NK-92 (cell line): ENCODE results near the gene RFC2.
"Not testable (repeated sequence)": the region's sequence is repeated elsewhere in the genome, so short reads cannot be mapped to it uniquely, and the experiment has no call there.

Source experiments
- DNase-seq: peaks from one replicate; lab custom pipeline; 2025; ENCODE audit not compliant: unreplicated experiment; lab: John Stamatoyannopoulos, UW

The RFC2 gene

DNA sequence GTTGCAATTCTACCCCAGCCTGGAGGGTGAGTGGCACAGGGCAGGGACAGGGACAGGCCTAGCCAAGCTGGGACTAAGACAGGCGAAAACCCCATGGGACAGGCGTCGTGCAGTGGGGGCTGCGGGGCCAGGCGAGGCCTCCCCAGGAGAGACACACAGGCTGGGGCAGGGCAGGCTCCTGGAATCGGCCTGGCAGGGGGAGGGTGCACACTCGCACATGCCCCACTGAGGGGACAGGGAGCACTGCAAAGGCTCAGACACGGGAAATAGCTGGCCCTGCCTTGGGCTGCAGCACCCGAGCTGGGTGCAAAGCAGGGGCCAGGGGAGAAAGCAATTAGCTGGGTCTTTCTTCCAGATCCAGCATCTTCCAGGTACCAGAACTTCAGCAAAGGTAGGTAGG is 34.0 kb downstream of the RFC2 start:
- DNase-seq: no peak

- no peak for DNase-seq
Observed at GRCh38 chr7:74219416-74219815, 34.8 kb downstream of the RFC2 start.

- DNase-seq: no peak
Observed at GRCh38 chr7:74218343-74218698, 35.9 kb downstream of the RFC2 start.

DNA sequence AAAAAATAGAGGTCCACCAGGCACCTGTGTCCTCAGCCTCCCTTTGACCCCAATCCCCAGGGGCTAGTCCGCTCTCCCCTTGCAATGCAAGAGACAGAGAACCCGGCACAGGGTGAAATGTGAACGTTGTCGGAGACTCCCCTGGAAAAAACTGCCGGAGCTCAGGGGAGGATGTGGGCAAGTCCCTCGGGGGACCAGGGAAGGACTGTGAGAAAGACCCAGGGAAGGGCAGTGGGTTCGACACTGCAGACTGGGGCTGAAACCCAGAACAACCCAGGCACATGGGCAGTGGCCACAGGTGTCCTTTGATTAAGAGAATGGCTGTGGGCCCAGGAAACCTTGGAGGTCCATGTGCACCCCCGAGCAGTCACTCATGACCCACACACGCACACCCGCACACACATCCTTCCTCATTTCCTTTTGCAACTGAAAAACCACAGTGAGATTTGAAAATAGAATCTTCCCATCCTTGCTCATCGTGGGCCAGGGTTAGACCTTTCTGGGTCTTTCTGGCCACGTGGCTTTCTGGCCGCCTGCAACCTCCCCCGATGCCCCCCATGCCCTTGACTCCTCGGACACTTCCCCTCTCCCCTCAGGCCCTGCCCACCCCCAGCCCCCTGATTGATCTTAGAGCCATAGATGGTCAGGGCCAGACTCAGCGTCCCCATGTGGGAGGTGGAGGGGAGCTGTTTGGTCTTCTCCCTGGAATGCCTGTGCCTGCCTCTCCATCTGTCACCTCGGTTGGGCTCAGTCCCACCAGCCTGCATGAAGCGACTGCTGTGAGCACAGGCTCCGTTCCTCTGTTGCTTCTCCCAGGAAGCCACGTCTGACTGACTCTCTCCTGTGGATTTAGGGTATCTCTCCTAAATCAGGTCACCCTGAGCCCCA is 36.5 kb downstream of the RFC2 start:
- DNase-seq: no peak

DNA sequence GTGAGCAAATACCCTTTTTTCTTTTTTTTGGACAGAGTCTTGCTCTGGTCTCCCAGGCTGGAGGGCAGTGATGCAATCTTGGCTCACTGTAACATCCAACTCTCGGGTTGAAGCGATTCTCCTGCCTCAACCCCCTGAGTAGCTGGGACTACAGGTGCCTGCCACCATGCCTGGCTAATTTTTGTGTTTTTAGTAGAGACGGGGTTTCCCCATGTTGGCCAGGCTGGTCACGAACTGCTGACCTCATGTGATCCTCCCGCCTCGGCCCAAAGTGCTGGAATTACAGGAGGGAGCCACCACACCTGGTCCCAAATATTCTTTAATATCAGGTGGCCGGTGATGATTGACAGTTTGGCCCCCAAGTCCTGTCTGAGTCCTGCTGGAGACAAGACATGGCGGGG is 37.8 kb downstream of the RFC2 start:
- DNase-seq: no peak

DNA sequence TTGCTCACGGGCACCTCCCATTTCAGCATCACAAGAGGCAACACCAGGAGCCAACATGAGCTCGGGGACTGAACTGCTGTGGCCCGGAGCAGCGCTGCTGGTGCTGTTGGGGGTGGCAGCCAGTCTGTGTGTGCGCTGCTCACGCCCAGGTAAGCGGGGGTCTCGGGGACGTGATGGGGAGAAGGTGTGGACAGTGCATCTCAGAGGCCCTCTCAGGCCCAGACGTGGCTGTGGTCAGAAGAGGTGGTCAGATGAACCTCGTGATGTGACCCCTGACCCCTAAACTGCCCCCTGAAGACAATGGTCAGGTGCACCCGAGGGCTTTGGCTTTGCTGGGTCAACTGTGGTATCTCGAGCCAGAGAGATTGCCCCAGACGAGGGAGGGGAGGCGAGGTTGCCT is 38.3 kb downstream of the RFC2 start:
- no peak for DNase-seq

GRCh38 chr7:74214816-74215630 is 39.2 kb downstream of the RFC2 start:
- no peak for DNase-seq

DNA sequence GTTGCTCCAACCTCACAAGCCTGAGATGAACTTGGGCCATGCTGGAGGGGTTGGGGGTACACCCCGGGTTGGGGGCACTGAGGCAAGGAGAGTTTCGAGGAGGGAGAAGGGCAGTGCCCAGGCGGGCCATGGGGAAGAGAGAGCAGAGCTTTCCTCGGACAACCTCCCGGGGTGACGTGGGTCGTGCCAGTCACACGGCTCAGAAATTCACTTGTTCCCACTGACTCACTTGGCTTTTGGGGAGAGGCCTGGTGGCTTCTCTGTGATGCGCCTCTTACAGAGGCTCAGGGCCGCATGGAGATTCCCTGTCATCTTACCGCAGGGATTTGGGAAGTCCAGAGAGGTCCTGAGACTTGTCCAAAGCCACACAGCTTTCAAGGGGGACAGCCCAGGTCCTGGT is 41.5 kb downstream of the RFC2 start:
- DNase-seq: no peak

DNA sequence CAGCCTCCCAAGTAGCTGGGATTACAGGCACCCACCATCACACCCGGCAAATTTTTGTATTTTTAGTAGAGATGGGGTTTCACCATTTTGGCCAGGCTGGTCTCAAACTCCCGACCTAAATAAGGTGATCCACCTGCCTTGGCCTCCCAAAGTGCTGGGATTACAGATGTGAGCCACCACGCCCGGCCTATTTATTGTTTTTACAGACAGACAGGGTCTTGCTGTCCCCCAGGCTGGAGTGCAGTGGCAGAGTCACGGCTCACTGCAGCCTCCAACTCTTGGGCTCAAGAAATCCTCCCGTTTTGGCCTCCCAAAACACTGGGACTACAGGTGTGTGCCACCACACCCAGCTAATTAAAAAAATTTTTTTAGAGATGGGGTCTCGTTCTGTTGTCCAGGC is 46.0 kb downstream of the RFC2 start:
- not testable (repeated sequence) for DNase-seq

- no peak for DNase-seq
Observed at GRCh38 chr7:74207586-74207985, 46.6 kb downstream of the RFC2 start.

DNA sequence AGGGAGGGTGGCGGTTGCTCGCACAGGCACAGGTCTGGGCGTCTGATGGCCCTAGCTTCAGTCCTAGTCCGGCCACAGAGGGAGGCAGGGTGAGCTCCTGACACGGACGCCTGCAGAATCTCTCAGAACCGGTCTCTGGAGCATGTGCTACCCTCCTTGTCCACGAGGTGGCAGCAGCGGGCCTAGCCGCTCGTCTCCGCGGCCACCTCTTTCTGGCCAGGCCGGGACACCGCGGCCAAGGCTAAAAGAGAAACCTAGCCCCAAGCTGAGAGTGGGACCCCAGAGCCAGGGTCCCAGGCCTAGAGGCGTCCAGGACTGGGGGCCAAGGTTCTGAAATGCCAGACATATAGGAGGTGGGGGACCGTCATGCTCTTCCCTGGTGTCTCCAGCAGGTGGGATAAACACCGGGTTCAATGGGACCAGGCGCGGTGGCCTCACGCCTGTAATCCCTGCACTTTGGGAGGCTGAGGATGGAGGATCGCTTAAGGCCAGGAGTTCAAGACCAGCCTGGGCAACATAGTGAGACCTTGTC is 47.5 kb downstream of the RFC2 start:
- DNase-seq: no peak

GRCh38 chr7:74206052-74206451 is 48.1 kb downstream of the RFC2 start:
- DNase-seq: not testable (repeated sequence)

DNA sequence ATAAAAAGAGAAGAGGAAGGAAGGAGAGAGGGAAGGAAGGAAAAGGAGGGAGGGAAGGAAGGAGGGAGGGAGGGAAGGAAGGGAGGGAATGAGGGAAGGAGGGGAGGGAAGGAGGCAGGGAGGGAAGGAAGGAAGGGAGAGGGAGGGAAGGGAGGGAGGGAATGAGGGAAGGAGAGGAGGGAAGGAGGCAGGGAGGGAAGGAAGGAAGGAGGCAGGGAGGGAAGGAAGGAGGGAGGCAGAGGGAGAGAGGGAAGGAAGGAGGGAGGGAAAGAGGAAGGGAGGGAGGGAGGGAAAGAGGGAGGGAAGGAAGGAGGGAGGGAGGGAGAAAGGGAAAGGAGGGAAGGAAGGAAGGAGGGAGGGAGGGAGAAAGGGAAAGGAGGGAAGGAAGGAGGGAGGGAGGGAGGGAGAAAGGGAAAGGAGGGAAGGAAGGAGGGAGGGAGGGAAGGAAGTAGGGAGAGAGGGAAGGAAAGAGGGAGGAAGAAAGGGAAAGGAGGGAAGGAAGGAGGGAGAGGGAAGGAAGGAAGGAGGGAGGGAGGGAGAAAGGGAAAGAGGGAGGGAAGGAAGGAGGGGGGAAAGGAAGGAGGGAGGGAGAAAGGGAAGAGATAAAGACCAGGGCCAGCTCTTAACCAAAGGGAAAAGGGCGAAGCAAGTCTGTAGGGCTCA is 50.1 kb downstream of the RFC2 start:
- no peak for DNase-seq

GRCh38 chr7:74202841-74203556 is 51.2 kb downstream of the RFC2 start:
- DNase-seq: no peak

DNA sequence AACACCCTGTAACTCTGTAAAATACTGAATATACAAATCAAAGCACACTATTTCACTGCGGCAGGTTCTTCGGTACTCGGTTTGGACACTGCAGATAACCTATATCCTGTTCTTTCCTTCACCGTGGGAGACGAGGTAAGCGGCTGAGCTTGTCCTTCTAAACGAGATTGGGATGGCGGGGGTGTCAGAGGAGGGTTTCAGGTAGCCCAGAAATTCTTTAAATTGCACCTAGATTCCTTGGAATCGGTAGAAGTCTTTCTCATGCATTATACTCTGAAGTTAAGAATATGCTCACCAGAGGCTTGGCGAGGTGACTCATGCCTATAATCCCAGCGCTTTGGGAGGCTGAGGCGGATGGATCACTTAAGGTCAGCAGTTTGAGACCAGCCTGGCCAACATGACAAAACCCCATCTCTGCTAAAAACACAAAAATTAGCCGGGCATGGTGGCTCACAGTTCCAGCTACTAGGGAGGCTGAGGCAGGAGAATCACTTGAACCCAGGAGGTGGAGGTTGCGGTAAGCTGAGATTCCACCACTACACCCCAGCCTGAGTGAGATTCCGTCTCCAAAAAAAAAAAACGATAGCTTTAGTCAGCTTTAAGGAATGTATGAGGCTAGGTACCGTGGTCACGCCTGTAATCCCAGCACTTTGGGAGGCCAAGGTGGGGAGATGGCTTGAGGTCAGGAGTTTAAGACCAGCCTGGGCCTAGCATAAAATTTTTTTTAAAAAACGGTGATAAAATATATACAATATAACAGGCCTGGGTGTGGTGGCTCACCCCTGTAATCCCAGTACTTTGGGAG is 54.4 kb downstream of the RFC2 start:
- DNase-seq: no peak

- no peak for DNase-seq
Observed at GRCh38 chr7:74197449-74198124, 56.6 kb downstream of the RFC2 start.

- not testable (repeated sequence) for DNase-seq
Observed at GRCh38 chr7:74195968-74196654, 58.1 kb downstream of the RFC2 start.

DNA sequence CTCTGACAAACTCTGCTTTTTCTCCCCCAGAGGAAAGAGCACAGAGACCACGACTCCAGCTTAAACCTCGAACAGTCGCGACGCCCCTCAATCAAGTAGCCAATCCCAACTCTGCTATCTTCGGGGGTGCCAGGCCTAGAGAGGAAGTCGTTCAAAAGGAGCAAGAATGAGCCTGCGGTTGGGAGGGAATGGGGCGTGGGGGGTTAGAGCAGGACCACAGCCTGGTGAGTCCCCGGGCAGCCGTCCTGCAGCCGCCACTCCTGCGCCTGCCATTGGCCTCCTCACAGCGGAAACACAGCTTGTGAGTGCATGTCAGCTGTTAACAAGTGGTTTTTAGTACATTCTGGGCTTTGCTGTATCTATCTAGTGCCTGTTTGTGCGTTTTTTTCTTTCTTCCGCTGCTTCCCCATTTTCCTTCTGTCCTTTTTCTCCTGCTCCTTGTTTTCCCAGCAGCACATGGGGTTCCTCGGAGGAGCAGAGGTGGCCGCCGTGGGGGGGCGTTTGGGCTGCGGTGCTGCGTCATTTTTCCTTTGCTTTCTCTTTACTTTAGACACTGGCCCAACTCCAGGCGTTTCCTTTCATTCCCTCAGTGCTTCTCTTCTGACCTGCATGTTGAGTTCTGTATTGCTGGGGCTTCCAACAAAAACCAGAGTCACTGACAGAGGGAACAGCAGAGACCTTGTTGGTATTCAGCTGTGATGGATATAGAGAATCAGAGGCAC is 58.9 kb downstream of the RFC2 start:
- not testable (repeated sequence) for DNase-seq
